CD14-positive monocyte (primary cell): ENCODE data around the gene RASGRF2. TPM values are rescaled to one million over a fixed set of nuclear protein-coding genes. Genes with fewer than 3 reads are reported as not detected.

ENCODE experiments used
- DNase-seq, 3 donors: peaks; one replicate each; pipeline ENCODE4 v3.0.0-alpha.2; 2011 to 2022
- H2AFZ ChIP-seq: 2 replicates; pipeline ENCODE4 v1.6.0; 2012; ENCODE audit warnings: mild to moderate bottlenecking, low read depth, low read length, inconsistent platforms; ENCODE audit not compliant: insufficient read depth, poor library complexity, severe bottlenecking
- H3K27ac ChIP-seq, 2 donors: 1 replicate in 1 of 2; 2 replicates in 1 of 2; pipeline ENCODE4 v1.5.1; 2012 to 2013; ENCODE audit warnings: low read length in 2 of 2, control low read depth in 1 of 2, inconsistent platforms in 1 of 2, low read depth in 1 of 2, mild to moderate bottlenecking in 1 of 2
- H3K27me3 ChIP-seq, 2 donors: one replicate each; pipeline versions ENCODE4 v1.6.0 to v1.6.1; 2011 to 2013; ENCODE audit warnings: low read length in 2 of 2; ENCODE audit not compliant: control insufficient read depth in 2 of 2, insufficient read depth in 2 of 2
- H3K36me3 ChIP-seq, 2 donors: replicated peaks in 1 of 2; 1 replicate in 1 of 2; 2 replicates in 1 of 2; pipeline versions ENCODE4 v1.5.1 to v1.6.1; 2012 to 2013; ENCODE audit warnings: low read length in 2 of 2, control low read depth in 1 of 2, inconsistent platforms in 1 of 2, mild to moderate bottlenecking in 1 of 2; ENCODE audit not compliant: insufficient read depth in 2 of 2, control insufficient read depth in 1 of 2
- H3K4me1 ChIP-seq, 2 donors: 1 replicate in 1 of 2; 2 replicates in 1 of 2; pipeline versions ENCODE4 v1.5.1 to v1.6.1; 2012 to 2013; ENCODE audit warnings: low read length in 2 of 2, control low read depth in 1 of 2, inconsistent platforms in 1 of 2, mild to moderate bottlenecking in 1 of 2, moderate library complexity in 1 of 2; ENCODE audit not compliant: insufficient read depth in 2 of 2, control insufficient read depth in 1 of 2
- H3K4me2 ChIP-seq: replicated peaks from 2 replicates; pipeline ENCODE3; 2012; ENCODE audit warnings: low read length, moderate library complexity, mild to moderate bottlenecking; ENCODE audit not compliant: poor library complexity, severe bottlenecking; ENCODE audit errors: extremely low read depth
- H3K4me3 ChIP-seq, 3 experiments: fragments of 200-600 bp in 1 of 3; sonication (generic) in 1 of 3; replicated peaks in 1 of 3; 1 replicate in 2 of 3; 2 replicates in 1 of 3; pipeline ENCODE4 v1.5.1; 2011 to 2013; ENCODE audit warnings: low read length in 3 of 3, mild to moderate bottlenecking in 3 of 3, control low read depth in 2 of 3, low read depth in 2 of 3, inconsistent platforms in 1 of 3, moderate library complexity in 1 of 3
- H3K79me2 ChIP-seq: 2 replicates; pipeline ENCODE4 v1.6.0; 2012; ENCODE audit warnings: mild to moderate bottlenecking, control low read depth, inconsistent platforms, low read length, moderate library complexity; ENCODE audit not compliant: insufficient read depth
- H3K9ac ChIP-seq: 2 replicates; pipeline ENCODE4 v1.6.0; 2017; ENCODE audit warnings: low read length, mild to moderate bottlenecking; ENCODE audit not compliant: insufficient read depth, poor library complexity, severe bottlenecking
- H3K9me3 ChIP-seq, 2 donors: replicated peaks in 1 of 2; 1 replicate in 1 of 2; 2 replicates in 1 of 2; pipeline versions ENCODE4 v1.5.1 to v1.6.1; 2012 to 2013; ENCODE audit warnings: low read length in 2 of 2, control low read depth in 1 of 2; ENCODE audit not compliant: control insufficient read depth in 1 of 2, insufficient read depth in 1 of 2
- H4K20me1 ChIP-seq: 2 replicates; pipeline ENCODE4 v1.6.0; 2012; ENCODE audit warnings: mild to moderate bottlenecking, low read length, control low read depth, moderate library complexity; ENCODE audit not compliant: insufficient read depth
- H3K27ac Mint-ChIP-seq, 7 donors: one replicate each; pipeline ENCODE4 v1.8.0; 2020; ENCODE audit warnings: mild to moderate bottlenecking in 7 of 7, mixed read lengths in 7 of 7, moderate library complexity in 6 of 7, inconsistent platforms in 2 of 7
- H3K27me3 Mint-ChIP-seq, 3 donors: one replicate each; pipeline ENCODE4 v1.8.0; 2021 to 2022; ENCODE audit warnings: low read depth in 3 of 3, mild to moderate bottlenecking in 3 of 3, mixed read lengths in 3 of 3, moderate library complexity in 3 of 3, inconsistent platforms in 1 of 3
- H3K36me3 Mint-ChIP-seq, 2 donors: one replicate each; pipeline ENCODE4 v1.8.0; 2020; ENCODE audit warnings: mixed read lengths in 2 of 2, inconsistent platforms in 1 of 2, mild to moderate bottlenecking in 1 of 2
- H3K4me1 Mint-ChIP-seq: one replicate; pipeline ENCODE4 v1.8.0; 2020; ENCODE audit warnings: mild to moderate bottlenecking, mixed read lengths
- H3K4me3 Mint-ChIP-seq, 2 donors: one replicate each; pipeline ENCODE4 v1.8.0; 2020; ENCODE audit warnings: mild to moderate bottlenecking in 2 of 2, mixed read lengths in 2 of 2, moderate library complexity in 1 of 2
- H3K9me3 Mint-ChIP-seq, 7 donors: one replicate each; pipeline ENCODE4 v1.8.0; 2020 to 2022; ENCODE audit warnings: mixed read lengths in 7 of 7, mild to moderate bottlenecking in 6 of 7, moderate library complexity in 6 of 7, inconsistent platforms in 2 of 7
- CTCF ChIP-seq: fragments of 200-600 bp; IDR thresholded peaks from one replicate; pipeline ENCODE4 v1.8.0; 2022; ENCODE audit warnings: antibody characterized with exemption, mild to moderate bottlenecking
- WGBS: methylation state at CpG from one replicate; pipeline ENCODE4 v1.1.5; 2013; ENCODE audit warnings: missing lambda C conversion rate; ENCODE audit not compliant: insufficient coverage; 5-methylcytosine and 5-hydroxymethylcytosine counted together
- intact Hi-C, 2 donors: fragments of 100-400 bp; cut with micrococcal nuclease; formaldehyde crosslinking; loops; one replicate each; pipeline versions ENCODE4 v1.15.0 to v1.15.1; 2023
- polyA plus RNA-seq, 3 donors: library from polyadenylated mRNA; depleted of rRNA in 1 of 3; unstranded in 2 of 3; stranded (reverse) in 1 of 3; fragments of 300-500 nt in 2 of 3; fragments of >200 nt in 1 of 3; fragmentation: Illumina TruSeq in 2 of 3; gene quantifications; 1 replicate in 2 of 3; 2 replicates in 1 of 3; pipeline ENCODE4 v1.2.3, GENCODE V29; 2012 to 2021

RASGRF2 gene
- polyA plus RNA-seq, 3 donors, result 0.01 to 0.02 TPM; not detected in 1

- Histone ChIP-seq H3K27me3 (no peaks in the 10 kb centered on the region), H3K4me3 (no peak overlapping the region), H3K36me3 (no peaks in the 10 kb centered on the region), H3K27ac (no peak overlapping the region), H4K20me1 (no peaks in the 10 kb centered on the region), H3K4me1 (peaks cover 7 to 8% of the 10 kb centered on the region in 2 donors), H2AFZ (no peak overlapping the region), H3K9me3 (no peaks in the 10 kb centered on the region), H3K9ac (no peak overlapping the region), H3K79me2 (no peaks in the 10 kb centered on the region), H3K4me2 (no peak overlapping the region)
- no peak for TF ChIP-seq CTCF
- Mint-ChIP-seq H3K4me1 (peaks cover 19% of the 10 kb centered on the region), H3K9me3 (peaks cover 0 to 2% (median 0%) of the 10 kb centered on the region in 7 donors), H3K27ac (no peak overlapping the region), H3K4me3 (no peak overlapping the region), H3K36me3 (no peaks in the 10 kb centered on the region), H3K27me3 (peaks cover 0 to 3% (median 2%) of the 10 kb centered on the region in 3 donors)
- intact Hi-C loops, result no loop called here
- DNase-seq, result no peak
- no CpG with 5 or more reads among the region's 1 CpG for WGBS
These were observed 33.6 kb upstream of the RASGRF2 start for GRCh38 chr5:80926536-80926935.

GRCh38 chr5:80926979-80927656, 33.0 kb upstream of the RASGRF2 start:
- Histone ChIP-seq H3K36me3 (no peaks in the 10 kb centered on the region), H3K27ac (no peak overlapping the region), H4K20me1 (no peaks in the 10 kb centered on the region), H3K4me3 (no peak overlapping the region), H3K9ac (no peak overlapping the region), H3K4me1 (peaks cover 7 to 8% of the 10 kb centered on the region in 2 donors), H2AFZ (no peak overlapping the region), H3K9me3 (no peaks in the 10 kb centered on the region), H3K79me2 (no peaks in the 10 kb centered on the region), H3K27me3 (no peaks in the 10 kb centered on the region), H3K4me2 (no peak overlapping the region)
- TF ChIP-seq CTCF, result no peak
- intact Hi-C loops, result no loop called here
- WGBS, result 100% methylated on average over 2 of the region's 3 CpGs
- DNase-seq, result no peak
- Mint-ChIP-seq H3K4me3 (no peak overlapping the region), H3K9me3 (peaks cover 0 to 2% (median 0%) of the 10 kb centered on the region in 7 donors), H3K4me1 (peaks cover 19% of the 10 kb centered on the region), H3K36me3 (no peaks in the 10 kb centered on the region), H3K27ac (peak overlapping the region in 2 of 7 donors; percentile 0 to 31), H3K27me3 (peaks cover 0 to 3% (median 2%) of the 10 kb centered on the region in 3 donors)
